ENCODE data around the gene RASGEF1C.
"Not testable (repeated sequence)": the region's sequence is repeated elsewhere in the genome, so short reads cannot be mapped to it uniquely, and the experiment has no call there.

The RASGEF1C gene

DNA sequence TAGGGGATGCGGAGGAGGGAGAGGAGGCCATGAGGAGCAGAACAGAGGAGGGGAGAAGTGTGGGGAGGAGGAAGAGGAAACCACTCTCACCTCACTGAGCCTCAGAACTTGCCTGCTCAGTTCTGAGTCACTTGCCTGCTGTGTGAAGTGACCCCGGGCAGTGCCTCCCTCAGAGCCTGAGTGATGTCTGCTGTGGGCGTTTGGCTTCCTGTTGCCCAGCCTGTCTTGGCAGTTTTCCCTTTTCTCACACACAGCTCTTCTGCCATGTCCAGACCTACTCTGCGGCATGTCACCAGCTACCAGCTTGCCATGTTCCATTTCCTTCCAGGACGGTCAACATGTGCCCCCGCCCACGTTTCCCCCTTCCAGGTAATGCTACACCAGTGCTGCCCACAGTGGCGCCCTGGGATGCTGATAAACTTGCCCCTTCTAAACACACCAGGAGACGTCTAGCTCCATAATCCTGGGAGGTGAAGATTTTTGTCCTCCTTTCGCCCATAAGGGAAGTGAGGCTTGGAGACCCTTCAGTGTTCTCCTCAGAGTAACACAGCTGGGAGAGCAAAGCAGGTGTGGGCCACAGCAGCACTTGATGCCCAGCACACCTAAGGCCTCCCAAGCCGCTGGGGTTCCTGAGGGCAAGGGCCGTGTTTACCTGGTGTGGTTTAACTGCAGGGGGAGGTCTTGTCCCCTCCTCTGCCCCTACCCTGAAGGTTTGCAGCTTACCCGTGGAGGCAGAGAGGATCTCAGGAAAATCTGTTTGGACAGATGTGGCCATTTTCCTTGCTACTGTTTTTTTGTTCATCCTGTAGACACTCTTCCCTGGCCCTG is 73.7 kb downstream of the RASGEF1C start:
- no peak for DNase-seq

DNA sequence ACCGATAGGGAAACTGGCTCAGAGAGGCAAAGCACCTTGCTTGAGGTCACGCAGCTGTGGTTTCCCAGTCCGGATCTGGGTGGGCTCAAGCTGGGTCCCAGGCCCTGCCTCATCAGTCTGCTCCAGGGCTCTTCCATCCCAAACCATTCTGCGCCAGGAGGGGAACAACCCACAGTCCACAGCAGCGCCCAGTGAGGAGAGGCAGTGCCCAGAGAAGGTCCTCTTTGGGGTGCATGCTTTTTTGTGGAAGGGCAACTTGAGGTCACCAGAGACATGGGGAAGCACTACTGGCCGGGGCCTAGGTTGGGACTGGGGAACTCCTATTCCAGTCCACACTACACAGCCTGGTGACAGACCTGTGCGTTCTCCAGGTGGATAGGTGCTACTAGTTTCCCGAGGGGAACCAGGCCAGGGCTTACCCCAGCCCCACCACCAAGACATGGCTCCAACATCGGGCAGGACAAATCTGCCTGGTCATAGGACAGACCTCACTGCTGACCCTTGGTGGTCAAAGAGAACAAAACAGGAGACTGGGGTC is 75.0 kb downstream of the RASGEF1C start:
- DNase-seq = no peak

DNA sequence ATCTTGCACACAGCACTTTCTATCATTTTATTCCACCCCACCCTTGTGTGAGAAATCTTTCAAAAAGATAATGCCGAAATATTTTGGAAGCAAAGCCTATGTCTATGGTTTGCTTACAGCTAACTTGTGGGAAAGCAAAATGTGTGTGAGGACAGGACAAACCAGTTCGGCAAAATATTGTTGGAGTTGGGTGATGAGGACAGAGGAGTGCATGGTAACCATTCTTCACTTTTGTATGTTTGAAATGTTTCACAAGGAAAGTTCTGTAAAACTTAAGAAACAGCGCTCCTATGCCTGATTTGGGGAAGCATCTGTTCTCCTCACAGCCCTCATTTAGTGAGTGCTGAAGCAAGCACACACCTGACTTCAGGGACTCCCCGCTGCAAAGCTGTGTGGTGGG is 75.5 kb downstream of the RASGEF1C start:
- DNase-seq = no peak

DNA sequence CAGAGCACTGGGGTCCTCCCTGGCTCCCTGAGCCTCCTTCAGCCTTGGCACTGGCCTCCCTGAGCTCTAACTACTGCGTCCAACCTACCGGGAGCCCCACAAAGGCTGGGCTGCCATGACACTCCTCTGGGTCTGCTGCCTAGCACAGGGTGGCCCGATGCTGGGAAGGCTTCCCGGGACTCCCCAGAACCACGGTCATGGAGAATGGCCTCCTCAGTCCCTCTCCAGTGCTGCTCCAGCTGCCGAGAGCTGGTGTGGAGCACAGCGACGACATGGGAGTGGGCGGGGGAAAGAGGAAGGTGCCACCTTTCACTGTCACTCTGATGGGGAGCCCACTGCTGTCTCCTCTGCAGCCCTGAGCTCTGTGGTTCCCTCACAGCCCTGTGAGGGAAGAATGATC is 76.0 kb downstream of the RASGEF1C start:
- DNase-seq = no peak

DNA sequence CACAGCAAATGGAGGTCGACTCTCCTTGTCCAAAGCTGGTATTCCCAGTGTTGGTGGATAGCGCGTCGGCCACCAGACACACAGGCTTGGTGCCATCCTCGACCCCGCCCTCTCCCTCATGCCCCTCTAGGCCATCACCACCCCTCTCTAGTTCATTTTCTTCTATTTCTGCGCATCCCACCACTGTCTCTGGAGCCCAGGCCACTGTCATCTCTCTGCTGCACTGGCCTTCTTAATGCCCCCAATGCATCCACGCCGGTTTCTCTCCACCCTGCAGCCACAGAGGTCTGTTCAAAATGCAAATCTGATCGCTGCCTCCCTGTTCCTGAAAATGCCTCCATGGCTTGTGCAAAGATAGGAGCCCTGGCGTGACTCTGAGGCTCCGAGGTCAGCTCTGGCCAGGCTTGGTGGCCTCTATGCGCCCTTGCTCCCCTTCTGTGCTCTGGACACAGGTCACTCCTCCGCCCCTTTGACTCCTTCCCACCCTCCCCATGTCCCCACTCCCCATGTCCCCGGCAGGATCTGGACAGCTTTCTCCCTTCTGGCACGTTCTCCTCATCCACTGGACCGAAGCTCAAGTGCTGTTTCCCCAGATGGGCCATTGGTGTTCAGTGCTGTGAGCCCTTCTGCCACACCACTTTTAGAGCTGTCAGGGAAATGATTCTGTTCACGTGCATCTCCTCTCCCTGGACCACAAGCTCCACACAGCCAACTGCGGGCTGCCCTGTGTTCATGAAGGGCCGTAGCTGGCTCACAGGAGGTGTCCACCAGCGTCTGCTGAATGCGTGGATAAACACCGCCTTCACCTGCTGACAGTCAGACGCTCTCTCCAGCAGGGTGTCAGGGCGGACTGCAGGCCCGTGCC is 77.9 kb downstream of the RASGEF1C start:
- no peak for DNase-seq

DNA sequence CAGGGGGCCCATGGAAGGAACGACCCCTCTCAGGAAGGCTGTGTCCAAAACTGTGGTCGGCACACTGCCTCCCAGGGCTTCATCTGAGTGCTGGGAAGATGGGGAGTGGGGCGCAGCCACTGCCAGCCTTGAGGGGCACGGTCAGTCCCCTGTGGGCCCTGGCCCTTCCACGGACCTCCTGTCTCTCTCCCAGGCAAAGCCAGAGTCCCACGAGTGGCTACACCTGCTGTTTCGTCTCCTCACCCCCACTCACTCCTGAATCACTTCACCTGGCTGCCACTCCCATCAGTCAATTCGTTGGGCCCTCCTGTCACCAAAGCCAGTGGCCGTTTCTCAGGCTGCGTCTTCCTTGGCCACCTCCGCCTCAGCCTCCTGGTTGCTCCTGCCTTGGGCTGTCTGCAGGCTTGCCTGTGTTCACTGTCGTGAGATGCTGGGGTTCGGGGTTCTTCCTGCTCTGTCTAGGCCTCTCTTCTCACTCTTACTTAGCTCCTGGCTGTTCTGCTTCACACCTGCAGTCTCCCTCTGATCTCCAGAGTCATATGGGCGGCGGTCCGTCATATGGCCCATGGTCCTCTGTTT is 78.6 kb downstream of the RASGEF1C start:
- no peak for DNase-seq

DNA sequence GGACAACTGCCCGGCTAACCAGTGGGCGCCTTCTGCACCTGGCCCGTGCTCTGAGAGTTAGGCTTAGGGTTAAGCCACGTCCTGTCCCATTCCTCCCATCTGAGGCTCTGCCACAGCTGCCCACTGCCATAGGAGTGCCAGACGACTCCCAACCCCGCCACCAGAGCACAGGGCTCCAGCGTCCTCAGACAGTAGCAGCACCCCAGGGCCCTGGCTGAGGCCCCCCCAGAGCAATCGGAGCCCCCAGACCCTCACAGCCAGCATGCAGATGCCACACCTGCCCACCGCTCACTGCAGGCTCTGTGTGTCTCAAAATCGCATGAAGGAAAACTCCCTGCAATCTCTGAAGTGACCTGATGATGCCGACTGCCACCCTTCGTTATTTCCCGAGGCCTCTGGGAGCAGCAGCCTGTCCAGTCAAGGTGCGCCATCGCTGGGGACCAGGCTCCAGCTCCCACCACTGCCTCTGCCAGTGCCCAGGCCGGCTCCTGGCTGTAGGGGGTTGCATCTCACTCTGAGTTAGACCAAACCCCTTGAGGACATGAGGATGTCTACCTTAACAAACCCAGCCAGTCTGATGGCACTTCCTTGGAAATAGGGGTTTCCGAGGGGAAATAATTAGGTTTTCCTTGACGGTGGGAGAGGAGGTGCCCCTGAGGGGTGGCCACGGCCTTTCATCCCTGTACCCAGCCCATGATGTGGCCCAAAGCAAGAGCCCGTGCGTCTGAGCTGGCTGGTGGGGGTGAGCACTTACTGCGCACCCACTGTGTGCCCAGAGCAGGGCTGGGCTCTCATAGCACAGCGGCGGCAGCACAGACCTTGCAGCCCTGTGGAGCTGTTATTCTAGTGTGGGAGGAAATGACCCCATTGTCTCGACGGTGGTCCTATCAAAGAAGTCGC is 79.5 kb downstream of the RASGEF1C start:
- DNase-seq = no peak

DNA sequence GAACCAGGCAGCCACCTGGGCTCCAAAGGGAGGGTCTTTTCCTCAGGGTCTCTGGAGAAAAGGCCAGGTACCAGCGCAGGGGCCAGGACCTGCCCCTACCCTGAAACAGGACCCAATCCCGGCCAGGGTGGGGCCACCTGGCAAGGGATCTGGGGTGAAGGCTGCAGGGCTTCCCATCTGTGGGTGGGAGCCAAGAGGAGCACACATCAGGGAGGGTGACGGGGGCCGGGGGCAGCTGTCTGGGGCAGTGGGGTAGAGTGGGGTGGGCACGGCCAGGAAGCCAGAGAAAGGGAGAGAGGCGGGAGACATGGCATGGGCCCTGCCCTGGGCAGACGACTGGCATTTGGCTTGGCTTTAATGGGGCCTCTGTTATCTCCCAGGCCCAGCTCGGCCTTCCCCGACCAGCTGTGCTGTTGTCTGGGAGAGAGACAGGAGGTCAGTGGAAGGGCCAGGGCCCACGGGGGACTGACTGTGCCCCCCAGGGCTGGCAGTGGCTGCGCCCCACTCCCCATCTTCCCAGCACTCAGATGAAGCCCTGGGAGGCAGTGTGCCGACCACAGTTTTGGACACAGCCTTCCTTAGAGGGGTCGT is 80.2 kb downstream of the RASGEF1C start:
- no peak for DNase-seq

DNA sequence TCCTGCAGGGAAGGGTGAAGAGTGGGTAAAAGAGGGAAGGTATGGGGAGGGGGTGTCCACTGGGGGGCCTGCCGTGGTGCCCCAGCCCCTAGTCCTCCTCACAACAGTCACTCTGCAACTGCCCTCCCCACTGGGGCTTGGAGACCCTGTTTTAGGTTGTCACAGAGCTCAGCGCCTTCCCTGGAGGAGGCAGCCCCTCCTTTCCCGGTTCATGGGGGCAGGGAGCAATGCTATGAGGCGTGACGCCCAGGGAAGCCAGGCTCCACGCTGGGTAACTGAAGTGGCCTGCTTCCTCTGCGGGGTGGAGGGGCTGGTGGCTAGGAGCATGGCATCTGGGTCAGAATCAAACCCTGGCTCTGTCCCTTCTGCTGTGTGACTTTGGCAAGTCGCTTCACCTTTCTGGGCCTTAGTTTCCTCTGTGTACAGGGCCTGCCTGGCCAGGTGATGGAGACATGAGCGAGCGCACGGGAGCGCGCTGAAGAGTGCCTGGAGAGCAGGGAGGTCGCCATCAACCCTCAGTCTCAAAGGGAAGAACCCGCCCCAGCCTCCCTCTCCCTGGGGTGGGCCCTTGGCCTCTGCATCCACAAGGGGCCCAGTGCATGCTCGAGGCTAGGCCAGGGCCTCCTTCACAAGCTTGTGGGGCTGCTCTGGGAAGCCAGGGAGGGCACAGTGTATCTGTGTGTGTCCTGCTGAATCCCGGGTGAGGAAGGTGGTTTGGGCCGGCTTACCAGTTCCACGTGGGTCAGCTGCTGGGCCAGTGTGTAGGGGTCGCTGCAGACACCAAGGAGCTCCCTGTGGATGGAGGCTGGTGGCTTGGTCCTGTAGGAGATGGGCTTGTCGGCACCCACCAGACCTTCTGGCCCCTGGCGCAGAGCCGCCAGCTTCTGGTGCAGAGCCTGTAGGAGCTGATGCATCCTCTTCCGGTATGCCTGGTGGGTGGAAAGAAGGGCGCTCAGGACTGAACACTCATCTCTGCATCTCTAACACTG is 81.0 kb downstream of the RASGEF1C start:
- no peak for DNase-seq

DNA sequence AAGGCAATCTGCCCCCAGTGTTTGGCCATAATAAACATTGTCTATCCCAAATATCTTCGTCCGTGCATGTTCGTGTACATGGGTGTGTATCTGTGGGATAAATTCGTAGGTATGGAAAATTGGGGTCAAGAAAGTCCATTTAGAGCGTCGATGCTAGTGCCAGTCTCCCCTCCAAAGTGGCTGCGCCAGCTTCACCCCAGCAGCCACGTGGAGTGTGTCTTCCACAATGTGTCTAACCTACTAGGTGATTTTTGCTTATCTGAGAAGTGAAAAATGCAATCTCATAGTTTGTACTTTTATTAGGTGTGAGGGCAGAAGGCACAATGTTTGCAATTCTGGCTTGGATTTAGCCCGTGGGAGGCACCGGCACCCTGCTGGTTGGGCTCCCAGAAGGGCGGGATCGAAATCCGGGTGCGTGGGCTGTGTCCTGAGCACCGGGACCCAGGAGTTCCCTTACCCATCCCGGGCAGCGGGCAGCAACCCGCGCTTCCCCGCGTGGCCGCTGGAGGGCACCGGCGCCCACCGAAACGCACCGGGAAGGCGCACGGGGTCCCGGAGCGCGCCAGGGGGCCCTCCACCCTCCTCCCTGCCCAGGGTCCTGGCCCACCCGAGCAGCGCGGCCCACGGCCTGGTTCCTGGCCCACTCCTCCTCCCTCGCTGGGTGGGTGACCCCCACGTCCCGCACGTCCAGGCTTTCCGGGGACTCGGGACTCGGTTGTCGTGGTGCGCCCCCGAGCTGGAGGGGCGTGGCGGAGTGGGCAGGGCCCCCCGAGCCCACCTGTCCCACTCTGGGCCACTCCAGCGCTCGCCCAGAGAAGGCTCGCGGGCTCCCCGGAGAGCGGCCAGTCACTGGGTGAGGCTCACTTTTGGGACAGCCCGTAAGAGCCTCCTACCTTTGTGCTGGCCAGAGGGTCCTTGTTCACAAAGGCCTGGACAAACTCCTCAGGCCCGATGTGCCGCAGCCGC is 82.0 kb downstream of the RASGEF1C start:
- no peak for DNase-seq

DNA sequence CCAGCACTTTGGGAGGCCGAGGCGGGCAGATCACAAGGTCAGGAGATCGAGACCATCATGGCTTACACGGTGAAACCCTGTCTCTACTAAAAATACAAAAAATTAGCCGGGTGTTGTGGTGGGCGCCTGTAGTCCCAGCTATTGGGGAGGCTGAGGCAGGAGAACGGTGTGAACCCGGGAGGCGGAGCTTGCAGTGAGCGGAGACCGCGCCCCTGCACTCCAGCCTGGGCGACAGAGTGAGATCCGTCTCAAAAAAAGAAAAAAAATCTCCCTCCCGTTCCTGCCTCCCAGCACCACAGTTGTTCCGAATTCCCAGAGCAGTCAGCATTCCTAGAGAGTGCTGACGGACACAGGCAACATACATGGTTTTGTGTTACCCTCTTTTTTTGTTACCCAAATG is 82.9 kb downstream of the RASGEF1C start:
- not testable (repeated sequence) for DNase-seq

DNA sequence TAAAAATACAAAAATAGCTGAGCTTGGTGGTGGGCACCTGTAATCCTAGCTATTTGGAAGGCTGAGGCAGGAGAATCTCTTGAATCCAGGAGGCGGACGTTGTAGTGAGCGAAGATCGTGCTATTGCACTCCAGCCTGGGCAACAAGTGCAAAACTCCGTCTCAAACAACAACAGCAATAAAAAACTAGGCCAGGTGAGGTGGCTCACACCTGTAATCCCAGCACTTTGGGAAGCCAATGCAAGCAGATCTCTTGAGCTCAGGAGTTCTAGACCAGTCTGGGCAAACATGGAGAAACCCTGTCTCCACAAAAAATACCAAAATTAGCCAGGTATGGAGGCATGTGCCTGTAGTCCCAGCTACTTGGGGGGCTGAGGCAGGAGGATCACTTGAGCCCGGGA is 84.3 kb downstream of the RASGEF1C start:
- not testable (repeated sequence) for DNase-seq

DNA sequence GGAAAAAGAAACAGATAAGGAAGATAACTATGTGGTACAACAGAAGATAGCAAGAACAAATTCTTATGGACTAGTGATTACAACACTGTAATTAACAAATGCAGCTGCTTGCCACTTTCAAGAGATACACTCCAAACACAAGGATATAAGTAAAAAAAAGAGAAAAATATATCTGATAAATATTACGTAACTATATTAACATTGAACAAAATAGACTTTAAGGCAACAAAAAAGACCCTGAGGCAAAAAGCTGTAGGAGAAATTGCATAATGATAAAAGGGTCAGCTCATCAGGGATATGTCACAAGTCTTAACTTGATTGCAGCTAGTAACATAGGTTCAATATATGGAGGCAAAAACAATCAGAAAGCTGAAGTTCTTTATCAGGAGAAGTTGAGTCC is 86.1 kb downstream of the RASGEF1C start:
- DNase-seq = no peak

DNA sequence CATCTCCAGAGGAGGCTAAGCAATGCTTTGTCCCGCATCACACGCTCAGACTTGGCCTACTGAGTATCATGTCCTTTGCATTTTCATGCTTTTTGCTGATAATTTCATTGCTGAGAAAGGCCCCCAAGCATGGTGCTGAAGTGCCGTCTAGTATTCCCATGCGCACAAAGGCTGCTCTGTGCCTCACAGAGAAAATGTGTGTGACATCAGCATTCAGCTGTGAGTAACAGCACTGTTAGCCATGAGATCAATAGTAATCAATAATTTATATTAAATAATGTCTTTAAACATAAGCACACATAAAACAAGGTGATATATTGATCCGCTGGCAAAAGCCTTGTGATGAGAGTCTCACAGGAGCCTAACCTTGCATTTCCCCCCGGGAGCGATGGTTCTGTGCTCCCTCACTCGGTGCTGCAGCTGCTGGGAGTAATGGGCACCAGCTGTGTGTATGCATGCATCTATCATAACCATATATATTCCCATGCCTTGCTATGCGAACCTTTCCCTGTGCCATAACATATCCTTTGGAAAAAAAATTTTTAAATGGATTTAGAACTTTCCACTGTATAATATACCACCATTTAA is 87.1 kb downstream of the RASGEF1C start:
- no peak for DNase-seq

DNA sequence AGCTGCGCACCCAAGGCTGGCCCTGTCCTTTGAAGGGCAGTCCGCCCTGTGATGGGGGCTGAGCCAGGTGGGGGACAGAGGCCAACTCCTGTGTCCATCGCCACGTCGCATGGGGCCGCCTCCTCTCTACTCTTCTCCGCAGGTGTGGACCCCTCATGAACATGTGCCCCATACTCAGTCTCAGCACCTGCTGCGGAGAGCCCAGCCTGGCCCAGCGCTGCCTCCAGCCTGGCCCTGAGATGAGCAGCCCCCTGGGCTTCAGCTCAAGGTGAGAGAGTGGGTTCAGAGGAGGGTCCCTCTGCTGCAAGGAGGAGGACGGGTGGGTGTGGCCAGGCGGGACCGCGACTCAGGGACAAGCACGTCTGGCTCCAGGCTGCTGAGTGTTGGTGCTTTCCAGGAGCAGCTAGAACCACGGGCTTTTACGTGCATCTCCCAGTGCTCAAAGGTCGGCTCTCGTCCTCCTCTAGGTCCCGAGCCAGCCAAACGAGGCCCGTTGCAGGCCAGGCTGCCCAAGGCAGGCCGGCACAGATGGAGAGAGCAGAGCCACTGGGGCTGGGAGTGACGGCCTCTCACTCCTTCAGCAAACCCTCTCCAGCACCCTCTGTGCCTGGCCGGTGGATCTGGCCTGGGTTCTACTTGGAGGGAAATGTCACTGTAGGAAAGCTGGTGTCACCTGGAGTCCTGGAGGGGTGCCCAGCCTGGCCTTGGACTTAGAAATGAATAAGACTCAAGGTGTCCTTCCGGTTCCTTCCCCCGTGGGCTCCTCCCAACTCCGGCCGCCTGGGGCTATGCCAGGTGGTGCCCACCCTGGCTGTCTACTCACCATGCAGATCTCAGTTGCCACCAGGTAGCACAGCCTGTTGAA is 88.5 kb downstream of the RASGEF1C start:
- DNase-seq = no peak

DNA sequence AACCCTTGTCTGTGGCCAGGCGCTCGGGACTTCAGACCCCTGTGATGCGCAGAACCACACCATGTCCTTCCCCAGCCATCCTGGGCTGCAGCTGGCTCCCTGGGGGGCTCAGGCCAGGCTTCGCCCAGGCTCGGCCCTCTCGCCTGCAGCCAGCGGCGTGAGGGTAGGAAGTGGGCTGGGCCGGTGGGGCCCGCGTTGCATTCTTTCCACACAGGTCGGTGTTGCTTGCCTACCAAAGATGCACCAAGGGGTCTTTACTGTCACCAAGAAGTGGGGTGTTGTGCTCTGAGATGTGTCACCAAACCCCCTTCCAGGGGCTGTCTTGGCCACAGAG is 89.1 kb downstream of the RASGEF1C start:
- DNase-seq = no peak

DNA sequence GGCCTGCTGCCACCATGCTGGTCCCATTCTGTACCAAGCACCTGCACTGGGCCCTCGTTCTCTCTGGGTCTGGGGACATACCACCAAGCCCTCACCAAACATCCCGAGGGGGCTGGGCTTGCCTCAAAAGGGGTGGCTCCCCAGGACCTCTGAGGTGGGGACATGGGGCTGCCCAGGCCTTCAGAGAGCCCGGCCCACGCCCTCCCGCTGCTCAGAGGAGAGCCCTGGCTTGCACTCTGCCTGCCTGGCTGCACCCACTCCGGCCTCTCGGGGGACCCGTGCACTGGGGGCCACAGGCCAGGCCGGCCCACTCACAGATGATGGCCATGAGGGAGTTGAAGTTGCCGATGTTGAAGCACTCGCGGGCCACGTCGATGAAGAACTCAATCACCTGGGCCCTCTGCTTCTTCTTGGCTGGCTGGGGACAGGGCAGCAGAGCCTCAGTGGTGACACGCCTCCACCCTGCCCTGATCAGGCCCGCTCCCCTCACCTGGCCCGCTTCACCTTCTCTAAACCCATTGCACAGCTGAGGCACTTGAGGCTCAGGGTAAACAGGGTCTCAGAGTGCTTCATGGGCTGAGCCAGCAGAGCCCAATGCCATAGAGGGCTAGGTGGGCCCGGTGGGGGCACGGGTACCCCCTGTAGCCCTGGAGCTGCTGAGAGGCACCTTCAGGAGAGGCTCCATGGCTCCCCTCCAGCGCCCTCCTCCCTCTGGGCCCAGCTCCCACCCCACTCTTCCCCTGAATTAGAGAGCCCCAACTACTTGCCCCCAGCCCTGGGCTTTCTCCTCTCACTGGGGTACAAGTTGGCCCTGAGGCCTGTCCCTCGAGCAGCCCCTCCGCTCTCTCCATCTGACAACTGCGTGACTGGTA is 89.7 kb downstream of the RASGEF1C start:
- no peak for DNase-seq

Measured in effector CD4-positive, alpha-beta T cell (primary cell).